ENCODE data around the gene LSMEM2.

GRCh38 chr3:50320853-50321335, 42.0 kb downstream of the LSMEM2 start:
- TF ChIP-seq, protein P1, sequence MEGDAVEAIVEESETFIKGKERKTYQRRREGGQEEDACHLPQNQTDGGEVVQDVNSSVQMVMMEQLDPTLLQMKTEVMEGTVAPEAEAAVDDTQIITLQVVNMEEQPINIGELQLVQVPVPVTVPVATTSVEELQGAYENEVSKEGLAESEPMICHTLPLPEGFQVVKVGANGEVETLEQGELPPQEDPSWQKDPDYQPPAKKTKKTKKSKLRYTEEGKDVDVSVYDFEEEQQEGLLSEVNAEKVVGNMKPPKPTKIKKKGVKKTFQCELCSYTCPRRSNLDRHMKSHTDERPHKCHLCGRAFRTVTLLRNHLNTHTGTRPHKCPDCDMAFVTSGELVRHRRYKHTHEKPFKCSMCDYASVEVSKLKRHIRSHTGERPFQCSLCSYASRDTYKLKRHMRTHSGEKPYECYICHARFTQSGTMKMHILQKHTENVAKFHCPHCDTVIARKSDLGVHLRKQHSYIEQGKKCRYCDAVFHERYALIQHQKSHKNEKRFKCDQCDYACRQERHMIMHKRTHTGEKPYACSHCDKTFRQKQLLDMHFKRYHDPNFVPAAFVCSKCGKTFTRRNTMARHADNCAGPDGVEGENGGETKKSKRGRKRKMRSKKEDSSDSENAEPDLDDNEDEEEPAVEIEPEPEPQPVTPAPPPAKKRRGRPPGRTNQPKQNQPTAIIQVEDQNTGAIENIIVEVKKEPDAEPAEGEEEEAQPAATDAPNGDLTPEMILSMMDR (IDR thresholded peaks at IDR 0.05), result no peak
- TF ChIP-seq POLR2A (IDR thresholded peaks at IDR 0.05) (peak in 1 of 2 donors; percentile 17), POLR2AphosphoS5 (IDR thresholded peaks at IDR 0.05; ENCODE audit: insufficient read depth in 1 of 2, low read depth in 1 of 2) (no peak)

Data from vagina (tissue), 2 donors.